ENCODE results near the gene SPINK7. TPM values are rescaled to one million over a fixed set of nuclear protein-coding genes. Genes with fewer than 3 reads are reported as not detected.

The SPINK7 gene
- total RNA-seq, 1 experiment from 2014 or later, result not detected

- Histone ChIP-seq H3K27ac (ENCODE audit: low read depth, low read length) (no peak overlapping the region), H4K20me1 (ENCODE audit: insufficient read depth) (no peaks in the 10 kb centered on the region), H3K9me2 (ENCODE audit: insufficient read depth) (no peaks in the 10 kb centered on the region), H3K27me3 (ENCODE audit: insufficient read depth, low read length) (no peaks in the 10 kb centered on the region), H3K4me3 (replicated peaks in 1 of 2; ENCODE audit: low read depth in 1 of 2, low read length in 2 of 2) (no peak overlapping the region), H3K9ac (ENCODE audit: low read length) (no peak overlapping the region), H2AFZ (ENCODE audit: low read depth, low read length, poor library complexity, severe bottlenecking) (no peak overlapping the region), H3K4me2 (ENCODE audit: low read length) (0 out of 2 replicates have a peak overlapping the region, but pooled peaks have one; percentile 3), H3K36me3 (ENCODE audit: control insufficient read depth in 1 of 2, insufficient read depth in 2 of 2, low read length in 2 of 2) (no peaks in the 10 kb centered on the region), H3K4me1 (ENCODE audit: control insufficient read depth in 1 of 2, insufficient read depth in 2 of 2, low read length in 2 of 2) (peaks cover 0 to 5% of the 10 kb centered on the region in 2 experiments; a peak in 1 of 4 replicates), H3K79me2 (ENCODE audit: insufficient read depth, low read length) (no peaks in the 10 kb centered on the region), H3K9me3 (ENCODE audit: control insufficient read depth in 1 of 2, insufficient read depth in 1 of 2, low read depth in 1 of 2, low read length in 2 of 2) (no peaks in the 10 kb centered on the region)
- no peak for TF ChIP-seq SP1 (IDR thresholded peaks at IDR 0.05; ENCODE audit: low read depth)
- no peak for TF ChIP-seq EZH2 (IDR thresholded peaks at IDR 0.05)
- TF ChIP-seq ZNF274 (IDR thresholded peaks at IDR 0.05; ENCODE audit: low read depth, low read length), result no peak
- TF ChIP-seq FOSL1 (IDR thresholded peaks at IDR 0.05; ENCODE audit: low read depth), result no peak
- TF ChIP-seq SIN3A (IDR thresholded peaks at IDR 0.05; ENCODE audit: low read depth), result no peak
- TF ChIP-seq, protein P1, sequence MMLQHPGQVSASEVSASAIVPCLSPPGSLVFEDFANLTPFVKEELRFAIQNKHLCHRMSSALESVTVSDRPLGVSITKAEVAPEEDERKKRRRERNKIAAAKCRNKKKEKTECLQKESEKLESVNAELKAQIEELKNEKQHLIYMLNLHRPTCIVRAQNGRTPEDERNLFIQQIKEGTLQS (IDR thresholded peaks at IDR 0.05), result no peak
- no peak for TF ChIP-seq POLR2AphosphoS5 (IDR thresholded peaks at IDR 0.05; ENCODE audit: low read depth, low read length)
- no peak for TF ChIP-seq MAX (IDR thresholded peaks at IDR 0.05)
- DNase-seq (ENCODE audit: low read depth, low spot score) (no peak), ATAC-seq (no peak)
- CTCF ChIA-PET, result interaction anchor here (1.4 kb wide), 1 partner anchor 13 kb away, joined by 3 read pairs; no protein-coding TSS in a partner anchor
- BruUV-seq (replicated peaks), result no TSS peak
- intact Hi-C loops (cut with micrococcal nuclease), result no loop called here
- POLR2A ChIA-PET, result no interaction called here
- RAD21 ChIA-PET (ENCODE audit: low non-redundant PET in 1 of 2, low total read pairs in 2 of 2, uncharacterized antibody in 2 of 2, unreplicated experiment in 2 of 2), result no interaction called here
These were observed 24.6 kb downstream of the SPINK7 start for GRCh38 chr5:148336704-148337435.

- H3K4me2 ChIP-seq (ENCODE audit: low read length), result peak overlapping the region; percentile 60
- no peaks in the 10 kb centered on the region for H3K9me3 ChIP-seq (ENCODE audit: control insufficient read depth in 1 of 2, insufficient read depth in 1 of 2, low read depth in 1 of 2, low read length in 2 of 2)
- no peak for ATAC-seq
- H3K9me2 ChIP-seq (ENCODE audit: insufficient read depth), result no peaks in the 10 kb centered on the region
- BruUV-seq (replicated peaks), result no TSS peak
- H4K20me1 ChIP-seq (ENCODE audit: insufficient read depth), result no peaks in the 10 kb centered on the region
- no peak overlapping the region for H3K9ac ChIP-seq (ENCODE audit: low read length)
- peak overlapping the region; percentile 47 for H2AFZ ChIP-seq (ENCODE audit: low read depth, low read length, poor library complexity, severe bottlenecking)
- H3K27me3 ChIP-seq (ENCODE audit: insufficient read depth, low read length), result no peaks in the 10 kb centered on the region
- H3K4me3 ChIP-seq (replicated peaks in 1 of 2; ENCODE audit: low read depth in 1 of 2, low read length in 2 of 2), result no peak overlapping the region
- H3K27ac ChIP-seq (ENCODE audit: low read depth, low read length), result no peak overlapping the region
- RAD21 ChIA-PET (ENCODE audit: low non-redundant PET in 1 of 2, low total read pairs in 2 of 2, uncharacterized antibody in 2 of 2, unreplicated experiment in 2 of 2), result no interaction called here
- no peaks in the 10 kb centered on the region for H3K79me2 ChIP-seq (ENCODE audit: insufficient read depth, low read length)
- intact Hi-C loops (cut with micrococcal nuclease), result no loop called here
- CTCF ChIA-PET, result interaction anchor here (2.6 kb wide), 1 partner anchor 32 kb away, joined by 8 read pairs; no protein-coding TSS in a partner anchor
- no peak for DNase-seq (ENCODE audit: low read depth, low spot score)
- peaks cover 8 to 14% of the 10 kb centered on the region in 2 experiments; a peak in 3 of 4 replicates for H3K4me1 ChIP-seq (ENCODE audit: control insufficient read depth in 1 of 2, insufficient read depth in 2 of 2, low read length in 2 of 2)
- H3K36me3 ChIP-seq (ENCODE audit: control insufficient read depth in 1 of 2, insufficient read depth in 2 of 2, low read length in 2 of 2), result no peaks in the 10 kb centered on the region
- POLR2A ChIA-PET, result no interaction called here
- TF ChIP-seq CTCF (IDR thresholded peaks at IDR 0.05 in 2 of 3, conservative IDR thresholded peaks at IDR 0.05 in 1 of 3; ENCODE audit: borderline replicate concordance in 1 of 3, insufficient read depth in 1 of 3, low read depth in 2 of 3, low read length in 2 of 3) (no peak), EZH2phosphoT487 (IDR thresholded peaks at IDR 0.05; ENCODE audit: borderline replicate concordance) (no peak), FOSL1 (IDR thresholded peaks at IDR 0.05; ENCODE audit: low read depth) (no peak), RAD21 (IDR thresholded peaks at IDR 0.05; ENCODE audit: low read depth) (no peak), ZFX (IDR thresholded peaks at IDR 0.05) (no peak), POLR2A (IDR thresholded peaks at IDR 0.05; ENCODE audit: borderline replicate concordance, extremely low read depth, insufficient read depth, insufficient read length) (no peak), YY1 (IDR thresholded peaks at IDR 0.05; ENCODE audit: extremely low read depth, insufficient replicate concordance, low read depth, low read length) (no peak), CEBPB (IDR thresholded peaks at IDR 0.05; ENCODE audit: low read depth) (no peak), ZNF274 (IDR thresholded peaks at IDR 0.05; ENCODE audit: low read depth, low read length) (no peak), JUND (IDR thresholded peaks at IDR 0.05) (no peak), EZH2 (IDR thresholded peaks at IDR 0.05) (no peak), CBX3 (IDR thresholded peaks at IDR 0.05; ENCODE audit: low read depth) (no peak), SP1 (IDR thresholded peaks at IDR 0.05; ENCODE audit: low read depth) (no peak), ELF1 (IDR thresholded peaks at IDR 0.05; ENCODE audit: borderline replicate concordance, low read depth) (no peak), POLR2AphosphoS5 (IDR thresholded peaks at IDR 0.05; ENCODE audit: low read depth, low read length) (no peak), SRF (IDR thresholded peaks at IDR 0.05; ENCODE audit: low read depth) (no peak)
These were observed 30.3 kb downstream of the SPINK7 start for GRCh38 chr5:148342371-148343045.
